HG02759 (cell line): ENCODE data around the gene CHST13.

ENCODE experiments used
- ATAC-seq: cut with Tn5 transposase; IDR thresholded peaks from one replicate; pipeline ENCODE4 v1.9.1; 2021; ENCODE audit warnings: mild to moderate bottlenecking, moderate library complexity; ENCODE audit not compliant: unreplicated experiment

CHST13 gene

DNA sequence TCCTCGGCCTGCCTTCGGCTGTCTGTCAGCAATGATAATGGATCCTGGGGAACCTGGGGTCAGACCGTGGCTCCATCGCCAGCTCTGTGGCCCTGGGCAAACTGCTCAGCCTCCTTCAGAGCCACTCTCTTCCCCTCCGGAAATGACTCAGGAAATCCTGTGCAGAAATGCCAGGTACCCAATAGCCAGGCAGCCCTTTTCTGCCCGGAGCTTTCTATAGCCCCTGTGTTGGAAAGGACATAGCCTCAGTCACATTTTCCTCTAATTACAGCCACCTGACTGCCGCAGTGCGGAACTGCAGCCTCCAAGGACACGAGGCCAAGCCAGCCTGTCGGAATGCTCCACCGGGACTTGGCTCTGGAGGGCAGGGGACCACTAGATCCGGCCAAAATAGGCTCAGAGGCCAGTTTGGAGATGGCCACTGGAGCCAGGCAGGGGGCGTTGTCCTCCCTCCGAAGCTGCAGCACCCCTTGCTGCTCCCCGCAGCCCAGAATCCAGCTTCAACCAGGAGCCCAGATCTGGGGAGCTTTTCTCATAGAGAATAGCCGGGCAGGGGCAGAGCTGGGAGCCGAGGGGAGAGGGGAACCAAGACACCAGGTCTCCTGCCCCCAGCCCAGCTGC lies 36.7 kb upstream of the CHST13 start:
- ATAC-seq, result no peak

DNA sequence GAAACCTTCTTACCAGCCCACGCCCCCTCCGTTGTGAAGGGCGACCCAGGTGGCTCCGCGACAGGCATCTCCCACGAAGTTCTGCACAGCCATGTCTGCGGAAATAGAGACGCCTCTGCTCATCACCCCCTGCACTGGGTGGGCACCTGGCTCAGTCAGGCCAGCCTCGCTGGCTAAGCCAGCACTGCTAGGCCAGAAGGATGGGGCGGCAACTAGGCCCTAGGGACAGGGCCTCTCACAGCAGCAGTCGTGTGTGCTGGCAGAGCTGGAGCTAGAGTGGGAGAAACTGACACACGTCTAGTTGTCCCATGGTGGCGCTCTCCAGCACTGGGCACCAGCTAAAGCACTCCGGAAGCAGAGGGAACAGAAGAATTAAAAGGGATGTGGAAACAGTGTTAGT lies 35.8 kb upstream of the CHST13 start:
- no peak for ATAC-seq

DNA sequence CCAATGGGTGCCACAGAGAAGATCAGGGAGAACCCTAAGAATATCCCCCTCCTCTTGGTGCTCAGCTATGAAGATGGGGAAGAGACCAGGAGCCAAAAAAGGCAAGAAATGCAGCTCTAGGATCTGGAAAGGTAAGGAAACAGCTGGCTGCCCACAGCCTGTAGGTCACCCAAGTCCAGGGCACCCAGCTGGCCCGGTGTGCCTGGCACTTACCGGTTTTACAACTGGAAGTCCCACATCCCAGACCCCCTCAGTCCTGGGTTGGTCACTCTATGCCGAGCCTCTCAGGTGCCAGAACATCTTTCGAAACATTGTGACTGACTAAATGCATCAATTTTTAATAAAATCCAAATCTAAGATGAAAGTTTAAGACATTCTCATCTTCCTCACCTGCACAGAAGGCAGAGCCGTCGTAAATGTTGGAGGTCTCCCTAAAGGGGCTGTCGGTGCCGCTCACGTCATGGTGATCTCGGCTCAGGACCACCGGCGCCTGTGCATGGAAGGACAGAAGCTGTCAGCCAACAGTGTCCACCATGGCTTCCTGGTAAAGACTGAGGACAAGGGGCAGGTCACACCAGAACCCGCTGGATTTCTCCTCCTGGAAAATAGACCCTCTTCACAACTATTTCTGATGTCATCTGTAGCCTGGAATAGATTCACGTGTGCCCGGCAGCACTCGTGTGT lies 34.9 kb upstream of the CHST13 start:
- no peak for ATAC-seq

DNA sequence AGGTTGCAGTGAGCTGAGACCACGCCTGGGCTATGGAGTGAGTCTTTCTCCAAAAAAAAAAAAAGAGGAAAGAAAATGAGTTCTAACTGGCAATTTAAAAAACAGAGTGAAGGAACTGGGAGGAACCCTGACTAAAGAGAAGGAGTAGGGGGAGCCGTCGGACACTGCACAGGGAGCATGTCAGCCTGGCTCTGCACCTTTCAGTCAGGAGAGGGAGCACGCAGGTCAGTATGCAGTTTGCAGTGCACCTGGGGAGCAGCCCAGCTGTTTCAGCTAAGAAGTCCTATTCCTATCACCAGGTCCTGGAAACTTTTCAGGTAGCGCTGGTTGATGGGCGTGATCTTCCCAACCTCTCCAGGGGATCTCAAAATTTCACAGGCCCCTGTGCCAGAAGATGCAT lies 33.3 kb upstream of the CHST13 start:
- ATAC-seq, result no peak

DNA sequence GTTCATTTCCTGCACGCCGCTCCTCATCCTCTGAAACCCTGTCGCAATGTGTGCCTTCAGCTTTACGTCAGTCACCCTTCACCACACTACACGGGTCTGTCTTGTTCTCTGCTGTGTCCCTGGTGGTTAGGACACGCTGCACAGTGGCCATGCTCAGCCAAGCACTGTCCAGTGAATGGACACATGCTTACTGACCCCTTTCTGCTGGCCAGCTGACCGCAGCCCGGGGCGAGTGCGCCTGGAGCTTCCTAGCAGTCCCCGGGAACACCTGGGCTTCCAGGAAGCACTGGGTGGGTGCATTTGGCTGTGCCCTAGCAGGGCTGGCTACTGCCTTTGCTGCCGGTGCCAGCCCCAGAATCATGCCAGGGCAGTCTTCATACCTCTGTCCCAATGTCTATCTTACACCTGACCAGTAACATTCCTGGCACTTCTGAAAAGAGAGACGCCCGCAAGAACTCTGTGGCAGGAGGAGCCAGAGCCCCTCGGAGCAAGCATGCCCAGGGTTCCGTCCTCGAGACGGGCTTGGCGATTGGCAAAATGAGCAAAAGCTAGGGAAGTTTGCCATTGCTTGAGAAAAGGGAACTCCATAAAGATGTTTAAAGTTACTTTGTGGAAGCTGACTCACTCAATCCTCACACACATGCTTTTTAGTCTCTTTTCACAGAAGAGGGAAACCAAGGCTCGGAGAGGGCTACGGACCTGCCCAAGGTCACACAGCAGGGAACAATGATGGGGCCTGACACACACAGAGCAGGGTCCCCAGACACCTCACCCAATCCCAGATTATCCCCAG lies 32.5 kb upstream of the CHST13 start:
- ATAC-seq, result no peak

DNA sequence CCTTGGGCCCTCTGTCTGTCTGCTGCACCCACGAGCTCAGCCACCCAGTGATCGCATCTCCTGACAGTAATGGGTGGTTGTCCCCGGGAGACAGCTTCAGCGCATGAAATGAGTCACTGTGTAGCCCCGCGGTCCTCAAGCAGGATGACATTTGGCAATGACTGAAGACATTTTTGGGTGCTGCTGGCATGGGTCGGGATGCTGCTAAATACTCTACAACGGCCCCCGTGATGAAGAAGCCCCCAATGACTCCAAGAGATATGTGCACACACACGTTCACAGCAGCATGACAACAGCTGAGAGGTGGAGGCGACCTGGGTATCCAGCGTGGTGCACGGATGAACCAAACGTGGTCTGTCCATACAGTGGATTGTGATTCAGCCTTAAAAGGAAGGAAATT lies 30.9 kb upstream of the CHST13 start:
- no peak for ATAC-seq

DNA sequence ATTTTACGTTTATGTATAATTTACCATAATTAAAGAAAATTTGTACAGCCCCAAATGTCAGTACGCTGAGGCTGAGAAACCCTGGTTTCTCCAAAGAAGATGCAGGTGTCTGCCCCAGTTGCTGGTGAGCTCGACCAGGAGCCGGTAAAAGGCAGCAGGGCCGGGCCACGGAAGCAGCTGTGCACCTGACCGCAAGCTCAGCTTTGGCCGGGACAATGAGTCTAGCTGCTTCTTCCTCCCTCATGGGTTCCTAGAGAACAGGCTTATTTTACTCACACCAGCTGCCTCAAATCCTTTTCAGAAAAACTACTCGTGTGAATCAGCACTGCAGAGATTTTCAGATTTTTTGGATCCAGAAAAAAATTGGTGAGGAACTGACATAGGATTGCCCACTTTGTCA lies 30.2 kb upstream of the CHST13 start:
- ATAC-seq, result no peak

DNA sequence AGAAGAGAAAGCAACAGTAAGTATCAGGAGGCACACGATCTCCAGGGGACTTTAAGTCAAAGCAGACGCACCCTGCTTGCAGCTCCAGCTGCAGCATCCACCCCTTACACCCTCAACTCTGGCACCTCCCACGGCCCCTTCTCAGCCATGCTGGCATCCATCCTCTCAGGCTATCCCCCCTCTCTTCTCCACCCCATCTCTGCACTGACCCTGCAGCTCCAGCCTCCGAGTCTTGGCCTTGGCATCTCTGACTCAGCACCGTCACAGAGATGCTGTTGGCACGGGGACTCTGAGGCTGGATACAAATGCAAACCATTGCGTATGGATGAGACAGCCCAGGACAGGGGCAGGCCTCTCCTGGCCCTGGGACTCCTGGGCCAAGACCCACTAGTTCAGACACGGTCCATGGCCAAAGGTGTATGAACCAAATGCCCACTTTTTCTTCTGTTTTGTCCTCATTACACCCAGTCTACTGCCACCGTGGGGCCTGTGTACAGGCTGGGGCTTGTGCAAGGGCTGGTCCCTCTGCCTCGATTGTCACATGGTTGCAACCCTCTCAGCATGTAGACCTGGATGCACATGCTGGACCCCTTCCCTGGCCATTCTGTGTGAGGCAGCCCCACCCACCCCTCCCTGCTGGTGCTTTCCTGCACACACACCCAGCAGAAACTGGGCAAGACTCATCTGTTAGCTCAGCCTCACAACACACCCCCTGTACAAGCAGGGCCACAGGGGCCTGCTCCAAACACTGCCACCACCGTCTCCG lies 29.6 kb upstream of the CHST13 start:
- ATAC-seq, result no peak

DNA sequence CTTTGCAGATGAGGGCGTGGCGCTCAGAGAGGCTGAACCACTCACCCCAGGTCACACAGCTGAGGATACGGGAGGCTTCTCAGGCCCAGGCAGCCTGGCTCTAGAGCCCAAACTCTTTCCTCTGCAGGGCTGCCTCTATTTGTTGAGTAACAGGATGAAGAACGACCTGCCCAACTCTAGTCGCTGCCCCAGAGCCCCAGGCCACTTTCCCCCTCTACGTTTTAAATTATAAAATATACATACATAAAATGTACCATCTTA lies 29.1 kb upstream of the CHST13 start:
- no peak for ATAC-seq

DNA sequence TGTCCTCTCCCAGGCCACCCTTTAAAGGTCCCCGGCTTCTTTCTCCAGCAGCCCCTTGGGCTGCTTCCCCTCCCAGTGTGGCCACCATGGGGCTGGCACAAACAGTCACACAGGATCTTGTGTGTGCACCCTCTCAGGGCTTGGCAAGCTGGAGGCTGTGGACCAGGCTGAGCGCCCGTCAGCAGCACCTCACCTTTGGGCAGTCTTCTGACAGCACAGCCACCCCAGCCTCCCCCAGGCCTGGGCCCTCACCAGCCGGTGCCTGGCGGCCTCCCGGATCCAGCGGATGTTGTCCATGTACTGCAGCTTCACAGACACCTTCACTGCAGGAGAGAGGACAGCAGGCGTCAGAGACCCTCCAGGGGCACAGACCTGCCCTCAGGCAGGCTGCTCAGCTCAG lies 28.2 kb upstream of the CHST13 start:
- ATAC-seq, result no peak

DNA sequence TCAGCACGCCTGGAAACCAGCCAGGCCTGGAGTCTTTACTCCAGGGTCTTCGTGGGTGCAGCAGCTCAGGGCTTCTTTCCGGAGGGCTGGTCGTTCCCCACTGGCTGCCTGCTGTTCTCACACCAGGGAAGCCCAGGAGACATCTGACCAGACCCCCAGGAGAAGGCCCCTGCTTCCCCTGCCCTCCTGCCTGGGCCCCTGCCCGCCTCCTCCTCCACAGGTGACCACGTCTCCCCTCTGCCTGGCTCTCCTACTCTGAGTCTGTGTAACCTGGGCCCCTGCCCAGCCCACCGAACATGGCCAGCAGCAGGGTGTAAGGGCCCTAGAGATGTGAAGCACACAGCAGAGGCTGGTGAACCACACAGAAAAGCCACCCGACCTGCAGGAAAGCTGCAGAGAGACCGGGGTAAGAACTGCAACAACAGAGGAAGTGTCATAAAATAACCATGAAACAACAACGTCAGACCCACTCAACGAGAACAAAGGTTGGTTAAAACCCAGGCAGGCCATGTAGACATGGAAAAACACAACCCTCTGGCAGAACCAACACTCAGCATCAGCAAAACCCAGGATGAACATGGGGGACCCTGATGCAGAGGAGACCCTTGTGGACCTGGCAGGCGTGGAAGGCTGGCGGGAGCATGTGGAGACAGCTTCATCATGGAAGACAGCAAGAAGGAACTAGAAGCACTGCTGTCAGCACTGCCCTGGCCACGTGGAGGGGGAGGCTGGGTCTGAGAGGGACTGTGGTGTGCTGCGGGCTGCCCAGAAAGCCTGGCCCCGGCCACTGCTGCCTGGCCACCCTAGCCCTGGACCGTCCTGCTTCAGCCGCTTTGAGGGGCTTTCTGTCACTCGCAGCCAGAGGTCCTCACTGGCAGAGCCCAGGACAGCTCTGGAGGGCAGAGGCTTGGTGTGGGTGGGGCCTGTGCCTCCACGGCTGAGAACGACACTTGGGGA lies 26.8 kb upstream of the CHST13 start:
- no peak for ATAC-seq

DNA sequence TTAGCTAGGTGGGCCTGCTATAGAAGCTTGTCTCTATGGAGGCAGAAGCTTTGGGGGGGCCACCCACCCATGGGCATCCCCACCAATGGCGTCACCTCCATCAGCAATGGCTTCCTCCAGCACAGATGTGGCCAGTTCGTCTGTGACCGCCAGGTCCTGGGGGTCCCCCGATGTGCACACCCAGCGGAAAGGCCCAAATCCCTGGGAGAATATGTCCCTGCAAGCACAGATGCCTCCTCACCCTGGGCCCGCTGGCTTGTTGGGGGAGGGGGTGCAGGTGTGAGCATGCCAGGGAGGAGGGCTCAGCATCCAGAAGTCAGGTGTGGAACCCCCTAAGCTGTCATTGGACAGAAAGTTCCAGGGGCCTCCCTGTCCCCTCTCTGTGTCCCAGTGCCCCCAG lies 26.0 kb upstream of the CHST13 start:
- no peak for ATAC-seq

DNA sequence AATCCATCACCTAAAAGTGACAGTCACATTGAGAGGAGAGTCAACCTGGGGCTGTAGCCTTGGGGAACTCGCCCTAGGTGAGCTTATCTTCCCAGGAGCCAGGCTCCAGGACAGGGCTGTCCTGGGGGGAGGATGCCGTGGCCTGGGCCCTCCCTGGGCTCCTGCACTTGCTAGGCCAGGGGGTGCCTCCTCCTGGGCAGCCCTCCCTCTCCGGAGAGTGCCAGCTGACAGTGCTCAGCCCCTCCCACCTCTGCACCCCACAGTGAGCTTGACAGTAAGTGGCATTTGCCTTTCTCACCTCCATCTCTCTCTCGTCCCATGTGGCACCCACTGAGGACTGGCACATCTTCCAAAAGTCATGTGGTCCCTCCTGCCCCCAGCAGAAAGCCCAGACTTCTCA lies 25.5 kb upstream of the CHST13 start:
- no peak for ATAC-seq

DNA sequence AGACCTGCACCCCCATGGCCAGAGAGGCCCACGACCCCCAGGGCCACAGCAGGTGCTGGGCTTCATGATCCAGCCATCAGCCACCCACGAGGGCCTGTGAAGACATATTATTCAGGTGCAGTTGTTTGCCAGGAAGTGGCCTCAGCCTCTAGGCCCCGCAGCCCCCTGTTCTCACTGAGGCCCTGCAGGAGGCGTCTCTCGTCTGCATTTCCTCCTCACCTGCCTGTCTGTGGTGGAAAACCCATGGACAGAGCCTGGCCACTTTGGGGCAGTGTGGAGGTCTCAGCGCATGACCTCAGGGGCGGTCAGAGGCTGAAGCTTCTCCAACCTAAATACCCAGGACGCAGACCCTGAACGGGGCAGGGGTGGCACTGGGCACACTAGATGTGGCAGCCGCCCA lies 25.0 kb upstream of the CHST13 start:
- no peak for ATAC-seq

DNA sequence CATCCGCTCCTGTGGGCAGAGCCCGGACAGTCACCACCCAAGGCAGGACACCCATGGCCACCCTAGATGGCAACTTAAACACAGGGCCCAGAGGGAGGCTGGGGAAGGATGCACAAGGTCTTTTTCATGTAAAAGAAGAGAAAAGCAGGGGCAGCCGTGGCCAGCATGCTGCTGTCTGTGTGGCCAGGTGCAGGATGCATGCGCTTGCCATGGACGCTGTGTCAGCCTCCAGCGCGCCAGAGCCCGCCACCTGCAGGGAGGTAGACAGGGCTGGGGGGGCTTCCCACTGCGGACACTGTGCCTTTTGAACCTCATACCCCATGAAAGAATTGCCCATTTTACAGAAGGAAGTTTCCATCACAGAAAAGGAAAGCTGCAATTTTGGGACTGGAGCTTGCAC lies 24.6 kb upstream of the CHST13 start:
- ATAC-seq, result no peak

DNA sequence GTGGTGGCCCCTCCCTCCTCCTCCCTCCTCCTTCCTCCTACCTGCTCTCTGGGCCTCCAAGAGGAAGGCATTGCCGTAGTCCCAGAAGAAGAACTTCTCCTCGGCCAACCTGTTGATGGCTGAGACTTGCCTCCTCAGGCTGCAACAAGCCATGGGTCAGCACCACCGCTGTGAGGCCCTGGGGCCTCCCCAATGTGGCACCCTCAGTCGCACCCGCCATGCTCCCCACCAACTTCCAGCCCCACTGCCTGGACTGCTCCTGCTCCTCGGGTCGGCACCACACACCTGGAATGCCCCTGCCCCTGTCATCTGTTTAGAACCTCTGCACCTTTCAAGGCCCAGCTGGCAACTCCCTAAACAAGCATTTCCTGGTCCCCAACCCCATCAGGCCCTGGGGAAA lies 23.9 kb upstream of the CHST13 start:
- ATAC-seq, result no peak

DNA sequence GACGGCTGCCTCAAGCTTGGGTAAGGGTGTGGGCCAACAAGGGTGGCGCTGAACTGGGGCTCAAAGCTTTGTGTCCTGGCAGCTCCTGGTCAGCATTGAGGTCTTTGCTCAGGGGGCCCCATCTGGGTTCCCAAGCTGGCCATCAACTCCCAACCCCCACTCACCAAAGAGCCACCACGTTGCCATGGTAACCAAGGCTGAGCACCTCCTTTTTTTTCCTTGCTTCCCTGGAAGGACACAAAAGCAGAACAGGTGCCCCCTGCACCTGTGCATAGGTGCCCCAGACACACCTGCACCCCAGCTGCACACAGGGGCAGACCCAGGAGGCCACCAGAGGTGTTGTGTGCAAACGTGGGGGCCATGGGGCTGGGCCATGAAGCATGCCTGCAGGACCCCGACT lies 22.9 kb upstream of the CHST13 start:
- ATAC-seq, result no peak

DNA sequence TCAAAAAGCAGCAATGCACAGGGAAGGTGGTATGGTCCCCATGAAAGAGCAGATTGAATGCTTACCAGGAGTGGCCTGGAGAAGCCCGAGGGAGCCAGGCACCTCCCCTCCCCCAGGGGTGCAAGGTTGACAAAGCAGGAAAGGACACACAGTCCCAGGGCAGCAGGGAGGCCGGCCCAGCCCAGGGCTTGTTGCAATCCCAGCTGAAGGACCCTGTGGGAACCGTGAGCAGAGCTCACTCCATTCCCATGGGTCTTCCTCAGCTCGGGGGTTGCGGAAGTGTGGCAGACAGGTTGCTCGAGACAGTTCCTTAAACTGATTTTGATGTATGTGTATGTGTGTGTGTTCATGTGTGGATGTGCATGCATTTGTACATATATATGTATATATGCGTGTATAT lies 22.2 kb upstream of the CHST13 start:
- no peak for ATAC-seq

DNA sequence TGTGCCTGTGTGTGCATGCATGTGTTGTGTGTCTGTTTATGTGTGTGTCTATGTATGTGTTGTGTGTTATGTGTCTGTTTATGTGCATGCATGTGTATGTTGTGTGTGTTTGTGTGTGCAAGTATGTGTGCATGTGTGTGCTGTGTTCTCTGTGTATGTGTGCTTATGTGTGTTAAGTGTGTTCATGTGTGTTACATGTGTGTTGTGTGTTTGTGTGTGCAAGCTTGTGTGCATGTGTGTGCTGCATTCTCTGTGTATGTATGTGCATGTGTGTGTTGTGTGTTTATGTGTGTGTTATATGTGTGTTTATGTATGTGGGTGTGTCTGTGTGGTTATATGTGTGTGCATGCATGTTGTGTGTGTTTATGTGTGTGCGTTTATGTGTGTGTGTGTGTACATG lies 21.3 kb upstream of the CHST13 start:
- ATAC-seq, result no peak

DNA sequence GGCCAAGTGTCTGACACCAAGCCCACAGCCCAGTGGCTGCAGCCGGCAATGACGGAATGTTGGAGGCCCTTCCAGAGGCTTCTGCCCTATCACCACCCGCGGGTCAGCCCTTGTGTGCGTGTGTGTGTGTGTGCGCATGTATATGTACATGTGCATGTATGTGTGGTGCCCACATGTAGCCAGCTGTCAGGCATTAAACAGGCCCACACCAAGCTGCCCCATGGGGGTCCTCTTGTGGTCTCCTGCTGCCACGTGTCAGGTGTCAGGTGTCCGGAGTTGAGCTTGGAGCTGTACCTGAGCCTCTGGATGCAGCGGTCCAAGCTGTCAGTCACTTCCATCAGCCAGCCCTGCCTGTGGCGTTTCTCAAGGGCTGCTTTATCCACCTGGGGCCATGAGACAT lies 20.3 kb upstream of the CHST13 start:
- no peak for ATAC-seq

DNA sequence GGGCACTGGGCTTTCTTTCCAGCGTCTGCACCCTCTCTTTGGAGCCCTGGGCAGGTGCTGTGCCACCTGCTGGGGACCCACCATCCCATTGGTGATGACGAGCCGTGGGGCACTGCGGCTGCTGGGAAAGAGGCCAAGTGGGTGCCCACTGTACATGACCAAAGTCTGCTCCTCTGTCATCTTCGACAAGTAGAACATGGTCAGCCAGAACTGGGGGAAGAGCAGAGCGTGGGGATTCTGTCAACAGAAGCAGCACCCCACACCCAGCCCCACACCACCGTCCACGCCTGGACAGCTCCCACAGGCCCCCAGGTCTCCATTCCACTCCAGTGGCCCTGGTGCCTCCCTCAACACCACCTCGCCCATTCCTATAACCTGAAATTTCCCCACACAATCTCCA lies 16.1 kb upstream of the CHST13 start:
- ATAC-seq, result no peak
